ENCODE measurements around the gene SCN2B. TPM values are rescaled to one million over a fixed set of nuclear protein-coding genes. Genes with fewer than 3 reads are reported as not detected.

Gene SCN2B
- total RNA-seq, 1 experiment from 2014 or later: not detected

DNA sequence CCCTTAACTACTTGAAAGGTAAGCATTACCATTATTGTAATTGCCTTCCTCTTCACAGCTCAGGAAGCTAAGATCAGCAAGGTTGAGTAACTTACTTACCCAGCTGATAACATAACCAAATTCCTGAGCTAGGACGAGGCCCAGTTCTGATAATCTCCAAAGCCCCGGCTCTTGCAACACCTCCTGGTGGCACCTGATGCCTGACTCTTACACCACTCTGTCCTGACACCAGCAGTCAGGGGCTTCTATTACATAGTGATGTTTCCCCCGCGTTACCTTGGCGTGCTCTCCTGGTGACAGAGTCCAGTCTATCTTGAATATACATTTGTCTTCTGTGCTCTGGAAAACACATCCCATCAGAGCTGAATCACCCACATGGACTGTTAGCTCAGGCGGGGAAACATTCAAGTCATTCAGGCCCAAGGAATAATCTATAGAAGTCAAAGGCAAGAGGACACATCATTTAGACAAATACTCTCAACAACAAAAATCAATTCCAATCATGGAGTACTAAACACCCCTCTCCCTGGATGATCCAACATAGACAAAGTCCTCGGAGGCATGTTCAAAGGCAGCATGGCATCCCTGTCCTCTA is 35.8 kb upstream of the SCN2B start:
- no peaks in the 10 kb centered on the region for H3K36me3 ChIP-seq
- no peak for DNase-seq
- no peaks in the 10 kb centered on the region for H3K27me3 ChIP-seq
- no peaks in the 10 kb centered on the region for H3K9me3 ChIP-seq
- H3K4me3 ChIP-seq: no peak overlapping the region

- DNase-seq: peak; percentile 77
- no peak overlapping the region for H3K4me3 ChIP-seq
Measured at GRCh38 chr11:118211006-118211405, 34.6 kb upstream of the SCN2B start.

DNA sequence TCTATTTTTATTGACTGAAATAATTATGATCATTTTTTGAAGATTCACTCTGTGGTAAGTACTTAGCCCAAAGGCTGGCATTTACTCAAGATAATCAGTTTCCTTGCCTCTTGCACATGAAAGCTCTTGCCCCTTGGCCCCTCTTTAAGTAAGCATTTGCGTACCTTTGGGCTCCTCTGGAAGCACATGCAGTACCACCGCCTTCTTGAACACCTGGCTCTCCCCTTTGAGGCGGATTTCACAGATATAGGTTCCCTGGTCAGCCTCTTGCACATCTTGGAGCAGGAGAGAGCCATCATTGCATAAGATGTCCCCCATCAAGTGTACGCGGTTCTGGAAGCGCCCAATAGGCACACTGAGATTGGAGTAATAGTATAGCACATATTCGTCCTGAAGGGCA is 33.9 kb upstream of the SCN2B start:
- Histone ChIP-seq H3K9me3 (no peaks in the 10 kb centered on the region), H3K4me3 (no peak overlapping the region), H3K36me3 (no peaks in the 10 kb centered on the region), H3K27me3 (no peaks in the 10 kb centered on the region)
- DNase-seq: no peak

More at GRCh38 chr11:118211006-118211405, 34.6 kb upstream of the SCN2B start:
- no peaks in the 10 kb centered on the region for H3K27me3 ChIP-seq
- H3K36me3 ChIP-seq: no peaks in the 10 kb centered on the region
- no peaks in the 10 kb centered on the region for H3K9me3 ChIP-seq

DNA sequence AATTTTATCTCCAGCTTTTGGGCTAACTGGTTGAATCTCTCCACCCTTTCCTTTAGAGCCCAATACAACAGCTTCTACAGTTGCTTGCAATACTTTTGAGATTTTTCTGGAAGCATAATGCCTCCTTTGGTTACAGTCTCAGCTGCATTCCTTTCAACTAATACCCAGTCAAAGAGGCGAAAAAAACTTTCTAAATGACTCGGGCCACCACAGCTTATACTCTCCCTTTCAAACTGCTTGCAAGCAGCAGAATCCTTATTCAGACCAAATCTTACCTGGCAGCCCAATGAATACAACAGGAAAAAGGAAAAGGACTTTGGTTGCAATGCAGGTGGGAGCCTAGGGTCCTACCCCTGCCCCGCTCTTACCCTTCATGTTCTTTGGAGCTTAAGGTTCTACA is 32.6 kb upstream of the SCN2B start:
- no peak for DNase-seq
- Histone ChIP-seq H3K27me3 (no peaks in the 10 kb centered on the region), H3K36me3 (no peaks in the 10 kb centered on the region), H3K9me3 (no peaks in the 10 kb centered on the region), H3K4me3 (no peak overlapping the region)

- H3K27me3 ChIP-seq: no peaks in the 10 kb centered on the region
- H3K4me3 ChIP-seq: no peak overlapping the region
- H3K36me3 ChIP-seq: no peaks in the 10 kb centered on the region
- no peak for DNase-seq
- H3K9me3 ChIP-seq: no peaks in the 10 kb centered on the region
Measured at GRCh38 chr11:118207079-118207478, 30.6 kb upstream of the SCN2B start.

GRCh38 chr11:118206391-118207031 is 30.1 kb upstream of the SCN2B start:
- Histone ChIP-seq H3K27me3 (no peaks in the 10 kb centered on the region), H3K9me3 (no peaks in the 10 kb centered on the region)

DNA sequence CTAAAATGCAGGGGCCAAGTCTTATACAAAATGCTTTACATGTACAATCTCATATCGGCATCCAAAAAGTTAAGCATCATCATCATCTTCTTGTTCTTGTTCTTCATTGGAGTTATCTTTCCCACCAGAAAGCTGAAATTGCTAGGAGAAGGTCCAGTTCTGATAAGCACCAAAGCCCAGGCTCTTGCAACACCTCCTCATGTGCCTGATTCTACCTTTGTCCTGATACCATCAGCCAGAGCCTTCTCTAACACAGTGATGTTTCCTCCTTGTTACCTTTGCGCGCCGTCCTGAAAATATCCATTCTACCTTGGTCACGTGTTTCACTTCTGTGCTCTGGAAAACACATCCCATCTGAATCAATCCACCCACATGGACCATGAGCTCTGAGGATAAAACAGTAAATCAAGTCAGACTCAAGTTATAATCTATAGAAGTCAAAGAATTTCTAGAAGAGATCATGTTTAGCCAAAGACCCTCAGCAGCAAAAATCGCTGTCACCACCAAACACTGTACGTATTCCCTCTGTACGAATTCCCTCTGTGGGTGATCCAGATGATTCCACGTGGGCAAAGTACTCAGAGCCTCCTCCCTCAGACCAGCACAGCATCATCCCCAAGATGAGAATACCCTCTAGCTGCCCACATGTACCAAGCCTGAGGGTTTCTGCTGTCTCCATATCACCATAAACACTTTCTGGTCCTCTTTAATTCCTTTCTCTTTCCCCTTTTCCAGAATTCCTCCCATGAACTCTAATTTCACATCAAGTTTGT is 29.4 kb upstream of the SCN2B start:
- Histone ChIP-seq H3K36me3 (no peaks in the 10 kb centered on the region), H3K27me3 (no peaks in the 10 kb centered on the region)

More at GRCh38 chr11:118206391-118207031, 30.1 kb upstream of the SCN2B start:
- Histone ChIP-seq H3K4me3 (no peak overlapping the region), H3K36me3 (no peaks in the 10 kb centered on the region)
- DNase-seq: no peak

DNA sequence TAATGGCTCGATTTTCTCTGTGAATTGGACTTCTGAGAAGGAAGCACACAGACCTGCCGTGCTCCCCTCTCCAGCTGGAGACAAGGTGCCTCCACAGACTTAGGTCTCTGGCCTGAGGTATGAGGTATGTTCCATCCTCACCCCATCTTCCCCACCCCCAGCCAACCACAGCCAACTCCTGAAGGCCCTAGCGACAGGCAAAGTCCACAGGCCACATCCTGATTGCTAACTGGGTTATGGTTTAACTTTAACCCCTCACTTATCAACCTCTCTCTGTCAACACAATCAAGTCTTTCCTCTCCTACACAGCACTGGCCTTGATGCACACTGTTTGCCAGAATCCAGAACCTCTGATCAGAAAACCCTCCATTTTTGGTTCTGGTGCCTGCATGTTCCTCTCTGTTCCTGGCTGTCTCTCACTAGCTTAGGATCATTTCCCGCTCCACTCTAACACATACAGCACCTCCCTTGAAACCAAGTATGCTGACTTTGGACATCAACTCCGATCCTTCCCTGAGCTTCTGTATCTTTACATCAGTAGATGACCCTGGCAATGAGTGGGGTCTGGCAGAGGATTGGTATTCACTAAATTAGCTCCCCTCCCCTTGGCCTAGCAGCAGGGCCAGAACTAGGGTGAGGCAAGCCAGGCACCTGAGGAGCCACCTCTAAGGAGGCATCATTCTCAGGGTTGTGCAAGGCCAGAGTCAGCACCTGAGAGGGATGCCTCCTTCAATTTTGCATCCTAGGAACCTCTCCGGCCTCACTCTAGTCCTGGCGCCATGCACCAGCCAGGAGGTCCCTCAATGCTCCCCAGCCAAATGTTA is 26.4 kb upstream of the SCN2B start:
- H3K4me3 ChIP-seq: no peak overlapping the region
- H3K9me3 ChIP-seq: no peaks in the 10 kb centered on the region
- no peaks in the 10 kb centered on the region for H3K27me3 ChIP-seq
- no peaks in the 10 kb centered on the region for H3K36me3 ChIP-seq
- DNase-seq: no peak

More for the DNA sequence above, 29.4 kb upstream of the SCN2B start:
- no peak overlapping the region for H3K4me3 ChIP-seq
- H3K9me3 ChIP-seq: no peaks in the 10 kb centered on the region
- no peak for DNase-seq

DNA sequence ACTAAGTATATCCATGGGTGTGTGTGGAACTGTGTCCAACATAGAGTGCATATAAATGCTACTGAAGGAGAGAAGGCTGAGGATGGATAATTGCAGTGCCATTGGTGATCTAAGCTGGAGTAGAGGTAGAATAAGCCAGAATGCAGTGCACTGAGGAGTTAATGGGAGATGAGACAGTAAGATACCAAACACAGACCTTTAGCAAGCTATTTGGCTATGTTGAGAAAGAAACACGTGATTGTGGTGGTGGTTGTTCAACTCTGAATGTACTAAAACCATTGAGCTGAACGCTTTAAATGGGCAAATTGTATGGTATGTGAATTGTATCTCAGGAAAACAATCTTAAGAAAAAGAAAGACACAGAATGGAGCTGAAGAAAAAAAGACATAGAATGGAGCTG is 25.5 kb upstream of the SCN2B start:
- Histone ChIP-seq H3K27me3 (no peaks in the 10 kb centered on the region), H3K4me3 (no peak overlapping the region), H3K36me3 (no peaks in the 10 kb centered on the region), H3K9me3 (no peaks in the 10 kb centered on the region)
- DNase-seq: no peak

GRCh38 chr11:118200901-118201680 is 24.7 kb upstream of the SCN2B start:
- DNase-seq: no peak
- H3K36me3 ChIP-seq: no peaks in the 10 kb centered on the region
- H3K9me3 ChIP-seq: no peaks in the 10 kb centered on the region
- no peaks in the 10 kb centered on the region for H3K27me3 ChIP-seq
- no peak overlapping the region for H3K4me3 ChIP-seq

DNA sequence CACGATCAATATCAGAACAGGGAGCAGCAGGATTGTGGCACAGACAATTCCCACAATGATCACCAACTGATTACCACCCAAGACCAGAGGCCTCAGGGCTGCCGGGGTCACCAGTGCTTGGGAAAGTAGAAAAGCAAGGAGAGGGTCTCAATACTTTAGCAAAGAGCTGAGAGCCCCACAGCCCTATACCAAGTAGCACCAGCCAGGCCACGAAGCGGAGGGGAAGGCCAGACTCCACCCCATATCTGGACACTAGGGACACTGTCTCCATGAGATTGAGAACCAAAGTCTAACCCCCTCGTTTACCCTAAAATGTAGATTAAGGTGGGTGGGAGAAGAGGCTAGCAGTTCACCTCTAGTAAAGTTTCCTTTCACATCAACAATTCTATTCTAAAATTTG is 24.1 kb upstream of the SCN2B start:
- Histone ChIP-seq H3K9me3 (no peaks in the 10 kb centered on the region), H3K4me3 (no peak overlapping the region)
- no peak for DNase-seq

DNA sequence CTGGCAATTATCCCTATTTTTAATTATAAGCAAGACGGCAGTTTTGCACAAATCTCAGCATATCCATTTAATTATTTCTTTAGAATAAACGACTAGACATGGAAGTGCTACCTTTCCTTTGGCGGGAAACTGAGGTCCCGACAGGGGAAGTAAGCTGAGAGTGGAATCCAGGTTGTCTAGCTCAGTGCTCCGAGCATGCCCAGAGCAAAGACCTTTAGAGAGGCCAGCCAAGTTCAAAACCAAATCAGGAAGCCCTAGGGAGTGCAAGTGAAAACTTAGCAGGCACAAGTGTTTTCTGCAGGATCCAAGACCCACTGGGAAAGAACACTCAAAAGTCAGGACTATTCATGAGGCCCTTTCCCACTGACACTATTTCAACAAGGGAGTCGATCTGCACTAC is 22.7 kb upstream of the SCN2B start:
- H3K36me3 ChIP-seq: no peaks in the 10 kb centered on the region
- H3K9me3 ChIP-seq: no peaks in the 10 kb centered on the region
- no peak for DNase-seq
- no peaks in the 10 kb centered on the region for H3K27me3 ChIP-seq
- H3K4me3 ChIP-seq: no peak overlapping the region

More for the DNA sequence above, 24.1 kb upstream of the SCN2B start:
- H3K36me3 ChIP-seq: no peaks in the 10 kb centered on the region
- H3K27me3 ChIP-seq: no peaks in the 10 kb centered on the region

DNA sequence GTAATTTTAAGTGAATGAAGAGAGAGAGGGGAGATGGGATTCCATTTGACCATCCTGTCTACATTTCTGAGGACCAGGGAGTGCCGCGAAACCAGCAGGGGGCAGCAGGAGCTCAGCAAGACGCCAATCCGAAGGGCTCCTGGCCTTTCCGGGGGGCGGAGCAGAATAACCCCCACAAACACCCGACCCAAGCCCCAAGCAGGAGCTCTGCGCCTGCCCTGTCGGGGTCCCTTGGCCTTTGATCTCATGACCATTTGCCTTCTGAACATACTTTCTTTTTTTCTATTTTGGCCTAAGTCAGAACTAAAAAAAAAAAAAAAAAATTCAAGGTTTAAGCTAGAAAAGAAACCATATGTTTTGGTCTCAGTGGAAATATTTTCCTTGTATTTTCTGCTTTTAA is 21.9 kb upstream of the SCN2B start:
- Histone ChIP-seq H3K4me3 (no peak overlapping the region), H3K9me3 (no peaks in the 10 kb centered on the region), H3K27me3 (no peaks in the 10 kb centered on the region), H3K36me3 (no peaks in the 10 kb centered on the region)
- peak; percentile 59 for DNase-seq

DNA sequence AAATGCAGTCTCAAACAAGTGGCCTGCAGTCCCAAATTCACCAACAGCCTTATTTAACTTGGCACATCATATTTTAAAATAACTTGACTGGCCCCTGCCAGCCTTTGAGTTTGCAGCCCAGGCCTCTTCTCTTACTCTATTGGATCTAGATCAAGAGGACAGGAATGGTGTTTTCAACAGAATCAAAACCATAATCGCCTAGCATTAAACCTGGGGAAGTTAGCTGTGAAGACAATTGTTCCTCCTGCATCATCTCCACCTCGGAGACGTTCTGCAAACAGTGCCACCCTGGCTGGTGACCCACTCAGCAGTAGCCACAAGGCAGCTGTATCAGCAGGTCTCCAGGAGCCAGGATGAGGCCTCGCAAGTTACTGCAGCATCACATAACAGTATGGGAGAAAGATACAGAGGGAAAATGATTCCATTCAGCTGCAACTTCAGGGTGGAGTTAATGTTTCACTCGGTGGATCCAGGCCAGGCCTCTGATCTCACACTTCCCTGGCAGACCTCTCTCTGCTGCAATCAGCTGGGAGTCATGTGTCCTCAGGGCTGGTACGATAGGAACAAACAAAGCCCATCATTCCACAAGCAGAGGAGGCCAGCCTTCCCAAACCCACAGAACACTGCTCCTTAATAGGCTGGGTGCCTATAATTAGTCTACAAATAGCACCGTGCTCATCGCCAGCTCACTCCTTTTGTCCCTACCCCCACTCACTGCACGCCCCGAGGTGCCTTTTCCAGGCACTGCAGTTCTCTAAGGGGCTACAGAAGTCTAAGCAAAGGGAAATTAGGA is 18.6 kb upstream of the SCN2B start:
- Histone ChIP-seq H3K27me3 (peaks cover 3% of the 10 kb centered on the region; the same call in 1 of the 2 replicates), H3K4me3 (no peak overlapping the region), H3K36me3 (no peaks in the 10 kb centered on the region), H3K9me3 (no peaks in the 10 kb centered on the region)
- DNase-seq: peak; percentile 79

GRCh38 chr11:118193910-118194566 is 17.6 kb upstream of the SCN2B start:
- no peak overlapping the region for H3K4me3 ChIP-seq
- DNase-seq: no peak
- peaks cover 8% of the 10 kb centered on the region; the same call in 1 of the 2 replicates for H3K27me3 ChIP-seq
- no peaks in the 10 kb centered on the region for H3K36me3 ChIP-seq
- no peaks in the 10 kb centered on the region for H3K9me3 ChIP-seq
